Smooth muscle cell (in vitro differentiated cells): Measurements from ENCODE around the gene EARS2. TPM values are rescaled to one million over a fixed set of nuclear protein-coding genes. Genes with fewer than 3 reads are reported as not detected.

ENCODE experiments used
- DNase-seq: peaks from one replicate; lab custom pipeline; 2025; ENCODE audit not compliant: unreplicated experiment; lab: John Stamatoyannopoulos, UW
- H2AFZ ChIP-seq: fragments of 200-600 bp; sonication (generic); 2 replicates; pipeline ENCODE4 v1.6.0; 2016; ENCODE audit warnings: antibody characterized with exemption, low read depth, mild to moderate bottlenecking
- H3F3A ChIP-seq: fragments of 200-600 bp; sonication (generic); 2 replicates; pipeline ENCODE4 v1.6.0; 2017; ENCODE audit warnings: antibody characterized with exemption, low read depth
- H3K27ac ChIP-seq: fragments of 200-600 bp; sonication (generic); 2 replicates; pipeline ENCODE4 v1.5.1; 2016; ENCODE audit warnings: low read depth, mild to moderate bottlenecking
- H3K27me3 ChIP-seq: fragments of 200-600 bp; sonication (generic); 2 replicates; pipeline ENCODE4 v1.6.1; 2016; ENCODE audit warnings: low read depth, mild to moderate bottlenecking
- H3K36me3 ChIP-seq: fragments of 200-600 bp; sonication (generic); 2 replicates; pipeline ENCODE4 v1.5.1; 2016; ENCODE audit warnings: low read depth
- H3K4me1 ChIP-seq: fragments of 200-600 bp; sonication (generic); 2 replicates; pipeline ENCODE4 v1.5.1; 2016; ENCODE audit warnings: low read depth
- H3K4me2 ChIP-seq: fragments of 200-600 bp; sonication (generic); 2 replicates; pipeline ENCODE4 v1.6.0; 2016; ENCODE audit warnings: mild to moderate bottlenecking
- H3K4me3 ChIP-seq: fragments of 200-600 bp; sonication (generic); 2 replicates; pipeline ENCODE4 v1.5.1; 2016; ENCODE audit warnings: mild to moderate bottlenecking
- H3K79me2 ChIP-seq: fragments of 200-600 bp; sonication (generic); 2 replicates; pipeline ENCODE4 v1.6.0; 2016; ENCODE audit warnings: low read depth, mild to moderate bottlenecking
- H3K9ac ChIP-seq: fragments of 200-600 bp; sonication (generic); 2 replicates; pipeline ENCODE4 v1.6.0; 2016; ENCODE audit warnings: low read depth
- H3K9me3 ChIP-seq: fragments of 200-600 bp; sonication (generic); replicated peaks from 2 replicates; pipeline ENCODE4 v1.5.1; 2016; ENCODE audit warnings: low read depth
- H4K20me1 ChIP-seq: fragments of 200-600 bp; sonication (generic); 2 replicates; pipeline ENCODE4 v1.6.0; 2016; ENCODE audit warnings: low read depth
- WGBS: methylation state at CpG from one replicate; pipeline ENCODE4 v1.1.7; 2016; ENCODE audit warnings: low lambda C conversion rate; 5-methylcytosine and 5-hydroxymethylcytosine counted together
- polyA plus RNA-seq: library from polyadenylated mRNA; unstranded; fragments of >200 nt; fragmentation: Nextera tagmentation; extraction: Ambion mirVana; gene quantifications from 2 replicates; pipeline ENCODE4 v1.2.1, GENCODE V29; 2016
- total RNA-seq: library from RNA; depleted of rRNA; stranded (reverse); fragments of >200 nt; gene quantifications from 2 replicates; pipeline ENCODE4 v1.2.3, GENCODE V29; 2014
- TF ChIP-seq, protein P1 (sequence below): fragments of 200-600 bp; sonication (generic); IDR thresholded peaks from 2 replicates; pipeline ENCODE4 v1.5.1; 2017; ENCODE audit warnings: borderline replicate concordance, mild to moderate bottlenecking, antibody characterized with exemption; ENCODE audit not compliant: insufficient read depth, poor library complexity, severe bottlenecking

EARS2 gene
- total and polyA plus RNA-seq, 2 experiments from 2014 or later: 13.0 to 32.8 TPM

DNA sequence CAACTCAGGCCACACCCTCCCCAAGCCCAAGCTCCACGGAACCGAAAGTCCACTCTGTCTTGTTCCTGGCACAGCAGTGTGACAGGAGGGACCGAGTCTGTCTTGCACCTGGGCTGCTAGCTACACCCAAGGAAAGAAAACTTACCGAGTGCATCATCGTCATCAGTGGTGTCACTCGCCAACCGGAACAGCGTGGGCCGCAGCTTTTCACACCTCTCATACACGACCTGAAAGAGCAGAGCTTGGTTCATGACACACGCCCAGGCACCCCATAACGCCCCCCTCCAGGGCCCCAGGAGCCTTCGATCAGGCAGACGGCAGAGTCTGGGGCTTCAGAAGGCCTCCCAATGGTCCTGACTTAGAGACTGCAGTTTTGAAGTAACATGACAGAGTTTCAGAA is 74.4 kb downstream of the EARS2 start:
- no peaks in the 10 kb centered on the region for H3K4me1 ChIP-seq
- H3K9me3 ChIP-seq: no peaks in the 10 kb centered on the region
- H3K4me2 ChIP-seq: no peak overlapping the region
- no peak overlapping the region for H3K27ac ChIP-seq
- no peak overlapping the region for H3K4me3 ChIP-seq
- no peaks in the 10 kb centered on the region for H3K27me3 ChIP-seq
- H4K20me1 ChIP-seq: no peaks in the 10 kb centered on the region
- 96% methylated on average over 14 of the region's 14 CpGs for WGBS
- H2AFZ ChIP-seq: no peak overlapping the region
- no peak overlapping the region for H3K9ac ChIP-seq
- no peak for DNase-seq
- H3K36me3 ChIP-seq: peaks cover 5% of the 10 kb centered on the region
- no peaks in the 10 kb centered on the region for H3F3A ChIP-seq
- H3K79me2 ChIP-seq: no peaks in the 10 kb centered on the region
- TF ChIP-seq, protein P1, sequence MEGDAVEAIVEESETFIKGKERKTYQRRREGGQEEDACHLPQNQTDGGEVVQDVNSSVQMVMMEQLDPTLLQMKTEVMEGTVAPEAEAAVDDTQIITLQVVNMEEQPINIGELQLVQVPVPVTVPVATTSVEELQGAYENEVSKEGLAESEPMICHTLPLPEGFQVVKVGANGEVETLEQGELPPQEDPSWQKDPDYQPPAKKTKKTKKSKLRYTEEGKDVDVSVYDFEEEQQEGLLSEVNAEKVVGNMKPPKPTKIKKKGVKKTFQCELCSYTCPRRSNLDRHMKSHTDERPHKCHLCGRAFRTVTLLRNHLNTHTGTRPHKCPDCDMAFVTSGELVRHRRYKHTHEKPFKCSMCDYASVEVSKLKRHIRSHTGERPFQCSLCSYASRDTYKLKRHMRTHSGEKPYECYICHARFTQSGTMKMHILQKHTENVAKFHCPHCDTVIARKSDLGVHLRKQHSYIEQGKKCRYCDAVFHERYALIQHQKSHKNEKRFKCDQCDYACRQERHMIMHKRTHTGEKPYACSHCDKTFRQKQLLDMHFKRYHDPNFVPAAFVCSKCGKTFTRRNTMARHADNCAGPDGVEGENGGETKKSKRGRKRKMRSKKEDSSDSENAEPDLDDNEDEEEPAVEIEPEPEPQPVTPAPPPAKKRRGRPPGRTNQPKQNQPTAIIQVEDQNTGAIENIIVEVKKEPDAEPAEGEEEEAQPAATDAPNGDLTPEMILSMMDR: no peak

DNA sequence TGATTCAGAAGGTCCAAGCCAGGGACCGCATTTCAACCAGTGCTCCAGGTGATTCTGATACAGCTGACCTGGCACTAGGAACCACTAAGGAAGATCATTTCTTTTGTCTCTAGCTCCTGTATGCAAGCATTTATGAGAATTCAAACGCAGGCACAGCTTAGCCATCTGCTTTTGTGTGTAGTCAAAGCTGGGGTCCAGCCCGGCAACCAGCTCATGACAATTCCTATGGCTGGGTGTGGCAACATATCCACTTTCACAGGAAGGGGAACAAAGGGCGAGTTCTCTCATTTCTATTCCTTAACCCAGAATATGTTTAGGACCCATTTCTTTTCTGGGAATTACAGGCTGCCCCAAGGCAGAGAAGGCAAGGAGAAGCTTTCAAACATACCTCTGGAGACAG is 76.9 kb downstream of the EARS2 start:
- H3K36me3 ChIP-seq: no peaks in the 10 kb centered on the region
- H3F3A ChIP-seq: no peaks in the 10 kb centered on the region
- no peak overlapping the region for H3K9ac ChIP-seq
- no peak overlapping the region for H2AFZ ChIP-seq
- TF ChIP-seq, protein P1: no peak
- H3K27me3 ChIP-seq: no peaks in the 10 kb centered on the region
- H3K4me3 ChIP-seq: no peak overlapping the region
- H4K20me1 ChIP-seq: no peaks in the 10 kb centered on the region
- 95% methylated on average over 4 of the region's 4 CpGs for WGBS
- H3K4me2 ChIP-seq: no peak overlapping the region
- no peak for DNase-seq
- H3K4me1 ChIP-seq: no peaks in the 10 kb centered on the region
- H3K9me3 ChIP-seq: no peaks in the 10 kb centered on the region
- H3K27ac ChIP-seq: no peak overlapping the region
- H3K79me2 ChIP-seq: no peaks in the 10 kb centered on the region

DNA sequence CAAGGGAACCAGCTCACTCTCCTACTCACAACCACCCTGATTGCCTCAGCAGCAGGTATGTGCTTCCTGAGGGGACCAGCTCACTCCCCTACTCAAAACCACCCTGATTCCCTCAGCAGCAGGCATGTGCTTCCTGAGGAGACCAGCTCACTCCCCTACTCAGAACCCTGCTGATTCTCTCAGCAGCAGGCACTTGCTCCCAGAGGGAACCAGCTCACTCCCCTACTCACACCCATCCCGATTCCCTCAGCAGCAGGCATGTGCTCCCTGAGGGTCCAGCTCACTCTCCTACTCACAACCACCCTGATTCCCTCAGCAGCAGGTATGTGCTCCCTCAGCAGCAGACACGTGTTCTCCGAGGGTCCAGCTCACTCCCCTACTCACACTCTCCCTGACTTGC is 78.0 kb downstream of the EARS2 start:
- 100% methylated on average over 3 of the region's 3 CpGs for WGBS
- DNase-seq: no peak
- no peak overlapping the region for H3K9ac ChIP-seq
- no peak overlapping the region for H3K27ac ChIP-seq
- no peak overlapping the region for H3K4me2 ChIP-seq
- no peaks in the 10 kb centered on the region for H3K79me2 ChIP-seq
- H3K36me3 ChIP-seq: peaks cover 5% of the 10 kb centered on the region
- H4K20me1 ChIP-seq: no peaks in the 10 kb centered on the region
- no peak overlapping the region for H3K4me3 ChIP-seq
- TF ChIP-seq, protein P1: no peak
- no peaks in the 10 kb centered on the region for H3F3A ChIP-seq
- H3K27me3 ChIP-seq: no peaks in the 10 kb centered on the region
- H3K9me3 ChIP-seq: no peaks in the 10 kb centered on the region
- no peak overlapping the region for H2AFZ ChIP-seq
- H3K4me1 ChIP-seq: no peaks in the 10 kb centered on the region

DNA sequence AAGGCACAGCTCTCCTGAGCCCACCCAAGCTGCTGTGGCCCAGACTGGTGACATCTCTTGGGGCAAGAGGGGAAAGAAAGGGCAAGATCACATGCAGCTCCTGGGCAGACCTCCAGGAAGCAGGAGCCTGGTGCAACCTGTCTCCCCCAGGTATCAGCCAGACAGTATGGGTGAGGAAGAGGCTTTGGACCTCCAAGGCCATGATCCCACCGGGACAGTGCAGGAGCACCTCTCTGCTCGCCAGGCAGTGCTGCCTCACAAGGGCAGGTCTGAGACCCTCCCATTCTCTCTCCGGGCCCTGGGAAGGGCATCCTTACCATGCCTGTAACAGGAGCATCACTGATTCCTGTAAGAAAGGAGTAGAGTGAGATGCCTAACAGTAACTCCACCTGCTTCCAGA is 78.6 kb downstream of the EARS2 start:
- 95% methylated on average over 3 of the region's 3 CpGs for WGBS
- Histone ChIP-seq H3K4me2 (no peak overlapping the region), H4K20me1 (no peaks in the 10 kb centered on the region), H2AFZ (no peak overlapping the region), H3K9me3 (no peaks in the 10 kb centered on the region), H3K79me2 (no peaks in the 10 kb centered on the region), H3K27ac (no peak overlapping the region), H3K9ac (no peak overlapping the region), H3K4me3 (no peak overlapping the region), H3F3A (no peaks in the 10 kb centered on the region), H3K36me3 (peaks cover 5% of the 10 kb centered on the region), H3K4me1 (no peaks in the 10 kb centered on the region), H3K27me3 (no peaks in the 10 kb centered on the region)
- no peak for DNase-seq
- TF ChIP-seq, protein P1: no peak
